T-helper 2 cell treated with Interferon-gamma antibody and Interleukin-4, amounts not matched to agents 100 ng/mL and 5 ng/mL, for 36 hours (primary cell): ENCODE measurements around the gene EXOC4. TPM values are rescaled to one million over a fixed set of nuclear protein-coding genes. Genes with fewer than 3 reads are reported as not detected.
"Not testable (repeated sequence)": the region's sequence is repeated elsewhere in the genome, so short reads cannot be mapped to it uniquely, and the experiment has no call there.

Experiments
- intact Hi-C: fragments of 100-400 bp; cut with micrococcal nuclease; formaldehyde crosslinking; loops from one replicate; pipeline ENCODE4 v1.15.1; 2023
- total RNA-seq: library from RNA; stranded (reverse); gene quantifications from 2 replicates; pipeline ENCODE4 v1.2.3, GENCODE V29; 2022

The EXOC4 gene
- total RNA-seq, 1 donor from 2014 or later: 74.2 TPM

- intact Hi-C loops: not testable (repeated sequence)
Observed at GRCh38 chr7:133779538-133779937, 526.7 kb downstream of the EXOC4 start.

DNA sequence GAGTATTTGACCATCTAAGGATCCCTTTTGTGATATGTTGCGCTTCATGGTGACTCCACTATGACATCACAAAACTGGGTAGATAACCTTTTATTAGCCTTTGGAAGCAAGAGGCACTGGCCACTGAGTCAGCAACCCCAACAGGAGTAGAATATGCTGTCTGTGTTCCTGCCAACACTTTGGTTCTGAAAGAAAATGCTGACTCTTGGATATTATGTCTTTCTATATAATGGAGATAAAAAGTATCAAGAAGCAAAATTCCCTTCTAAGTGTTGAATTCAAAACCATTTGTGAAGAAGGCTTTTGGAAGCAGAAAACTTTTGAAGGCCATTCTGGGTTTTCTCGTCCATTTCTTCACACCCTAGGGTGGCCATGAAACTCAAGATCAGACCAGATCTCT lies 528.0 kb downstream of the EXOC4 start:
- intact Hi-C loops: no loop called here

GRCh38 chr7:133781486-133782090 lies 528.7 kb downstream of the EXOC4 start:
- intact Hi-C loops: no loop called here

DNA sequence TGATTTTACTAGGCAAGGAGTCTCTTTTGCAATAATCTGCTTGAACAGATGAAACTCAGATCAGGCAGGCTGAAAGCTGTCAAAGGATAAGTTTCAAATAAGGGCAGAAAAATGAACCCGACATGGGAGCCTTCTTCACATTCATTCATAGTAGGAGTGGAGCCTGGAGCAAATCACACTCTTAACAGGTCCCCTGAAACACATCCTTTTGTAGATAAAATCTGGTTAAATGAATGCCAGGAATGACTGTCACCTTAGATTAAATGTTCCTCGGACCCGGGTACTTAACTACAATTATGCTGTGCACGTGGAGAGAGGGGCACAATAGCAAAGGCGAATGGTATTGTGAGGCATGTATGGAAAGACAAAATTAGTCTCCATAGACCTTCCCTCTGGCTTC lies 529.6 kb downstream of the EXOC4 start:
- intact Hi-C loops: no loop called here

GRCh38 chr7:133783276-133783675 lies 530.4 kb downstream of the EXOC4 start:
- intact Hi-C loops: no loop called here

DNA sequence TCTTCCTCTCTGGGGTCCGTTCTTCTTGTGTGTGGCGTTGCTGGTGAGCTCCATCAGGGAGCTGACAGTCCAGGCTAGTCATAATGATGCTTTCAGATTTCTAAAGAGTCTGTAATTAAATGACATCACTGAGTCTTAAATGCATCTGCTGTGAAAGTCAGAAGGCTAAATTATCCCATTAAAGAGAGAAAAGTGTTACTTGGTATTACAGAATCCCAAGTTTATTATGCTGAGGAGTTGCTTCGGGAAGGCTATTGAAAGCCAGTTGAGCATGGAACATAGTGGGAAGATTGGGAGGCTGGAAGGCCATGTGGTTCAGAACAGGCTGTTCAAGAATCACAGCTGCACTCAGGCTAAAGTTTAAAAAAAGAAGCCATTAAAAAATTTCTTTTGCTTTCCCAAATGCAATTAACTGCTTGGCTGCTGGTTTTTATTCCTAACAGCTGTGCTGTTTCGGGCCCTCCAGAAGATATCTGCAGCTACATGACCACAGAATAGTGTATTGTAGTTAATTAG lies 531.7 kb downstream of the EXOC4 start:
- intact Hi-C loops: no loop called here

- intact Hi-C loops: no loop called here
Observed at GRCh38 chr7:133786401-133786937, 533.6 kb downstream of the EXOC4 start.

DNA sequence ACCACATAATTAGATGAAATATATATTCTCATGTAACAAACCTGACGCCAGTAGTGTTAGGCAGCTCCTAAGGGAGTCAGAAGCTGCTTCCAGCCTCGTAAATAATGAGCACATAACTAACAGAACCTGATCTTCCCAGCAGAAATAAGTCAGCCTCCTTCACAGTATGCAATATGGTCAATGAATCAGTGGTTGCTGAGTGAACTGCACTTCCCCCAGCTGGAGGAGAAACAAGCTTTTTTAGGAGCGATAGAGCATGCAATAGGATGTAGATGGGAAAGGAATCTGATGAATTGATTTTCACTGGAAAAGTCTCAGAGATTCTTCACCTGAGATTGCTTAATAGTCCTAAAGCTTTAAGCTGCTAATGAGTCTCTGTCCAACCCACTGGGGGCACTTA lies 537.1 kb downstream of the EXOC4 start:
- intact Hi-C loops: no loop called here

DNA sequence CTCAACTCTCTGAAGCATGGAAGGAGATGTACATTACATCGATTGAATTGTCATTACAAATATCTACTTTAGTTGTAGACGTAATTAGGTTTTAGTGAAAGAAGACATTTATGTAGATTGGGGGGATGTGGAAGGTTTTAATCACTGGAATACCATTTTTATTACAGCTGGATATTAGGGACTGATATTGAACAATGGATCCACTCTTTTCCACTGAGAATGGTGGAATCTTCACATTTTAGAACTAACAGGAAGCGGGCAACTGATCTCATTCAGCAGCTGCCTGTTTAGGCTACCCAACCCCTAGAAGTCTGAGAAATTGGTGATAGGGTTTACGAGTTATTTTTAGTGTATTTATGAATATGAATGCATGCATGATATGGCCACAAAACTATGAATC lies 538.0 kb downstream of the EXOC4 start:
- intact Hi-C loops: no loop called here

DNA sequence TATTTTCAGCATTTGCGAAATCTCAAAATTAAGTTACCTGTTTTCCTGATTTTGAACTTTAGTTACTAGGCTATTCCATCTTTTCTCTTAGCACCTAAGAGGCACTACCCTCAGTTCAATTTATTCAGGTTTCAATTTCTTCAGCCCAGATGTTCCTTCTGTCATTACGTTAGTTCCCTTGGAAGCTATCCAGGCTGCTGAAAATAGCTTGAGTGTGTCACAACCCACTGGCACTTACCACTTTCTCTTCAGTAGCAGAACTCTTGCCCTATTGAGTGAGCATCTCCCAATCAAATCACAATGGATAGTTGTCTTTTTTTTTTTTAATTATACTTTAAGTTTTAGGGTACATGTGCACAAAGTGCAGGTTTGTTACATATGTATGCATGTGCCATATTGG lies 541.6 kb downstream of the EXOC4 start:
- intact Hi-C loops: no loop called here

- intact Hi-C loops: no loop called here
Observed at GRCh38 chr7:133795068-133795665, 542.3 kb downstream of the EXOC4 start.

- intact Hi-C loops: no loop called here
Observed at GRCh38 chr7:133796782-133797745, 544.2 kb downstream of the EXOC4 start.

DNA sequence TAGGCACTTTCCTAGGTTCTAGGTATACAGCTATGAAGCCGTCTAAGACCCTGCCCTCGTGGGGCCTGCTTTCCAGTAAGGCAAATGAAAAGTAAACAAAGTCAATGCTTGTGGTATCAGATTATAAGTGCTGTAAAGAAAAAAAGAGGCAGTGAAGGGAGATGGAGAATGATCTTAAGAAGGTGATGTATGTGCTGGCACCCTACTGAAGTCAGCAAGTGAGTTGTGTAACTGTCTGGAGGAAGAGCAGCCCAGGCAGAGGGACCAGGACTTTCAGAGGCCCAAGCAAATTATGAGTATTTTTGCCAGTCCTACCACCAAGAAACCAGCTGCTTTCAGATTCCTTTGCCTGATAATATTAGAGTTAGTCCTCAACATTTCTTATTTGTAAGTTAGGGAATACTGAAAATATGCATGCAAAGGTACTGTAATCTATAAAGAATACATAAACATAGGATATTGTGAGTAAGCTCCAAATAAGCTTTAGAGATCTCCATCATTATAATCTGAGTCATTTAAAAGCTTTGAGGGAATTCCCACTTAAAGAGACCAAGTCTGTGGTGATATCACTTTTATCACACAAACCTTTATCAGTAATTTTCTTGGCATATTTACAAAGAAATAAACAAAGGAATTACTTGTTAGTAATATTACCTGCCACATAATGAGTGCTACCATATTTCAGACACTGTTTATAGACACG lies 545.1 kb downstream of the EXOC4 start:
- intact Hi-C loops: no loop called here

- intact Hi-C loops: no loop called here
Observed at GRCh38 chr7:133801341-133801740, 548.5 kb downstream of the EXOC4 start.

- intact Hi-C loops: no loop called here
Observed at GRCh38 chr7:133804127-133804526, 551.2 kb downstream of the EXOC4 start.

DNA sequence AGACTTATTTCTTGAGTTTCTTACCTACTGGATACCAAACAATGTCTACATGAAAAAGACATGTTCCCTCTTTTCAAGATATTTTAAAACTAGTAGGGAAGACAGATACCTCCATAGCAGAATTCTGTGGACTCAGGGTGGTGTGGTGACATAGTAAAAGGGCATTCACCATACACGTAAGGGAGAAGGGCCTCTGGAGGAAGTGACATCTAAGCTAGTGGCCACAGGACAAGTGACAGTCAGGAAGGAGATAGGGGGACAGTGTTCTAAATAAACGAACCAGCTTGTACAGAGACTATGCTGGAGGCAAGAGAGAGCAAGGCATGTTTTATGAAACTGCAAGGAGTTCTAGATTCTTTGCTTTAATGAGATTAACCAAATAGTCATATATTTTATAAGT lies 552.5 kb downstream of the EXOC4 start:
- intact Hi-C loops: no loop called here

DNA sequence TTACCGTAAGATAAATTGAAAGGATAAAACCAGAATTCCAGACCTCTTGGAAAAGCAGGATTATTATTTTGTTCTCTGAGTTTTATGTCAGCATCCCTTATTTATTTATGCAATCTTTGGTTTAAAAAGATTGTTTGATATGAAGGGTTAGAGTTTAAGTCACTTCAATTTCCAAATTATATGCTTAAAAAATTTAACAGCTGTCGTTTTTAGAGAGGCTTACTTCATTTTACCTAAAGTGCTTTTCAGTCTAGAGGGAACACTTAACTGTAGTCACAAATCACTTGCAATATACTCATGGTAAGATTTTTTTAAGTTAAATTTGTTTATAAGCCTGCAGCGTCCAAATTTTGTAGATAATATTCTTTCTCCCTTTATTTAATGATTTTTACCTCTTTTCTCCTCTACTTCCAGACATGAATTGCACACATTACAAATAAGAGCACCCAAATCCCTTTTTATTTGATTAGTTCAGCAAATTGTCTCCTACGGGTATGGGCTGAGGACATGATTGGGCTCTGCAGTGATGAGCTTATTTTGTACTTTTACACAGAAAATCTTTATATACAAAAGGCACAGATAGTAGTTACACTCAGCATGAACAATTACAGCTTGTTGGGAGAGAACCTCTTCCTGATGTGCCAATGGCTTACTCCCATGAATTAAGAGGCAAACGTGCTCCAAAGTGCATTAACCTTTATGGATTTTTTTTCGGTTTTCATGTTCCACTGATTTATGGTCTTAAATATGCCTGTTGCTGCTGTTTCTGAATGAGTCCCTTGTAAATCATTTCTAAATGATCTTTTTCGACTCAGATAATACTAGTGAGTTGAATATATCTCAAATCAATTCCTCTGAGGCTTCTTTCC lies 555.0 kb downstream of the EXOC4 start:
- intact Hi-C loops: no loop called here

GRCh38 chr7:133808493-133808866 lies 555.6 kb downstream of the EXOC4 start:
- intact Hi-C loops: no loop called here

- intact Hi-C loops: no loop called here
Observed at GRCh38 chr7:133812877-133813276, 560.0 kb downstream of the EXOC4 start.

- intact Hi-C loops: no loop called here
Observed at GRCh38 chr7:133815611-133816210, 562.8 kb downstream of the EXOC4 start.
